ENCODE results near the gene CSTB.

CSTB gene

DNA sequence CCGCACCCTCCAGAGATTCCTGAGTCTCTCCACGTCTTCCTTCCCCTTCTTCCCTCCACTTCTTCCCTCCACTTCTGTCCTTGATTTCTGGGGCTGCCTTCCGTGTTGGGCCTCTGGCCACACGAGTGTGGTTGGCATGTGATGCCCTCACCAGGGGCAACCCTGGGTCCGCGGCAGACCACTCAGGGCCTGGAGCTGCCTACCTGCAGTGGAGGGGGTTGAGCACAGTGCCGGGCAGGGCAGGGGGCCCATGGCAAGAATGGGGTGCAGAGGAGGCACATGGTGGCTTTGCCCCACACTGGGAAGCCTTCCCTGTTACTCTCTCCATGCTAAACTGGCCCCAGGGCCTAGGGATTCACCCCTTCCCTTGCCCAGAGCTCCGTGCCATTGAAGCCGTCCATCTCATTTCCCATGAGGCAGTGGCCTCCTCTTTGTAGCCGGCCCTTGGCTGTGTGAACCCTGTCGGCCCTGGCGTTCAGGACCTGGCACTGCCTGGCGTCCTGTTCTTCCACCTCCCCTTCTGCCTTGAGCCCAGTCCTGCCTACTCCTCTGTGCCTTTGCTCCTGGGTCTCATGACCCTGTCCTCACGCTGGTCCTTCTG is 26.7 kb upstream of the CSTB start:
- no peak overlapping the region for H3K4me3 ChIP-seq (ENCODE audit: control insufficient read depth, low read depth, low read length)
- TF ChIP-seq, protein P1, sequence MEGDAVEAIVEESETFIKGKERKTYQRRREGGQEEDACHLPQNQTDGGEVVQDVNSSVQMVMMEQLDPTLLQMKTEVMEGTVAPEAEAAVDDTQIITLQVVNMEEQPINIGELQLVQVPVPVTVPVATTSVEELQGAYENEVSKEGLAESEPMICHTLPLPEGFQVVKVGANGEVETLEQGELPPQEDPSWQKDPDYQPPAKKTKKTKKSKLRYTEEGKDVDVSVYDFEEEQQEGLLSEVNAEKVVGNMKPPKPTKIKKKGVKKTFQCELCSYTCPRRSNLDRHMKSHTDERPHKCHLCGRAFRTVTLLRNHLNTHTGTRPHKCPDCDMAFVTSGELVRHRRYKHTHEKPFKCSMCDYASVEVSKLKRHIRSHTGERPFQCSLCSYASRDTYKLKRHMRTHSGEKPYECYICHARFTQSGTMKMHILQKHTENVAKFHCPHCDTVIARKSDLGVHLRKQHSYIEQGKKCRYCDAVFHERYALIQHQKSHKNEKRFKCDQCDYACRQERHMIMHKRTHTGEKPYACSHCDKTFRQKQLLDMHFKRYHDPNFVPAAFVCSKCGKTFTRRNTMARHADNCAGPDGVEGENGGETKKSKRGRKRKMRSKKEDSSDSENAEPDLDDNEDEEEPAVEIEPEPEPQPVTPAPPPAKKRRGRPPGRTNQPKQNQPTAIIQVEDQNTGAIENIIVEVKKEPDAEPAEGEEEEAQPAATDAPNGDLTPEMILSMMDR (conservative IDR thresholded peaks at IDR 0.05; ENCODE audit: control insufficient read depth, insufficient read depth, low read depth, low read length), result no peak

DNA sequence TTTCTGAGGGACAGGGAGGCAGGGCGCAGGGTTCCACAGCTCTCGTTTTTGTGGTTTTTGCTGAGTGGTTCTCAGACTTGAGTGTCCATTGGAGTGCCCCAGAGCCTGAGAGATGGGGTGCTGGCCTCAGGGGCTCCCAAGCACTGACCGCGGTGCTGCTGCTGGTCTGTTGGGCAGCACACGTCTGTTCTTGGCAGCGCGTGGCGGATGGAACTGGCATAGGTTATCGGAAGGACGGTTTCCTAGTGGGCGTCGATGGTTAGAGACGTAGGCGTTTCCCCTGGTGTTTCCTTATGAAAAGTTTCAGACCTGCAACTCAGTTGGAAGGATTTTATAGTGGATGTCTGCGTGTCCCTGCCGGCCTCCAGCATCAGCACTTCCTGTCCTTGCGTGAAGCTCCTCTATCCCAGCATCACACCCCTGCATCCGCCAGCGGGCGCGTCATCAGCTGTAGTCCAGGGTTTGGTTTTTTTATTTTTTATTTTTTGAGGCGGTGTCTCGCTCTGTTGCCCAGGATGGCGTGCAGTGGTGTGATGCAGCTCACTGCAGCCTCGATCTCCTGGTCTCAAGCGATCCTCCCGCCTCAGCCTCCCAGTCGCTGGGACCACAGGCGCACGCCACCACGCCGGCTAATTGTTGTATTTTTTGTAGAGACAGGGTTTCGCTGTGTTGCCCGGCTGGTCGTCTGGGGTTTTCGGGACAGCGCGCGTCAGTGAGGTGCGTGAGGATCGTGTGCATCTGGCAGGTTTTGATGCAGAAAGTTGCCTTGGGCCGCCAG is 25.1 kb upstream of the CSTB start:
- TF ChIP-seq, protein P1 (conservative IDR thresholded peaks at IDR 0.05; ENCODE audit: control insufficient read depth, insufficient read depth, low read depth, low read length), result no peak
- DNase-seq (ENCODE audit: low read depth), result no peak
- no peak overlapping the region for H3K4me3 ChIP-seq (ENCODE audit: control insufficient read depth, low read depth, low read length)

More for the DNA sequence above, 26.7 kb upstream of the CSTB start:
- no peak for DNase-seq (ENCODE audit: low read depth)

DNA sequence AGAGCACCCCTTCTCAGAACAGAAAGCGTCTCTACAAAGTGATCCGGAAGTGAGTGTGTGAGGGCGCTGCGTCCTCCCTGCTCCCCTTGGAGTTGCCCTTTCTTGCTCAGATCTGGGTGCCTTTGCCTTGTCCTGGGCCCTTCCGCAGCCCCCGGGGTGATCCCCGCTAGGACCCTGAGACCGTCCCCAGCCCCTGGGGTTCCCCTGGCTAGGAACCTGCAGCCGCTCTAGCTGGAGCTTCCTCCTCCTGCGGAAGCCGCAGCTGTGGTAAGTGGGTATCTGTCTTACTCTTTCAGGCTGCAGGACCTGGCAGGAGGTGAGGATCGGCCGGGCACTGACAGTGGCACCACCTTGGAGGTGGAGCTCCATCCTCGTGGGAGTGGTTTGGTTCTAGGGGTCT is 24.5 kb upstream of the CSTB start:
- DNase-seq (ENCODE audit: low read depth), result no peak
- no peak overlapping the region for H3K4me3 ChIP-seq (ENCODE audit: control insufficient read depth, low read depth, low read length)
- TF ChIP-seq, protein P1 (conservative IDR thresholded peaks at IDR 0.05; ENCODE audit: control insufficient read depth, insufficient read depth, low read depth, low read length), result no peak

DNA sequence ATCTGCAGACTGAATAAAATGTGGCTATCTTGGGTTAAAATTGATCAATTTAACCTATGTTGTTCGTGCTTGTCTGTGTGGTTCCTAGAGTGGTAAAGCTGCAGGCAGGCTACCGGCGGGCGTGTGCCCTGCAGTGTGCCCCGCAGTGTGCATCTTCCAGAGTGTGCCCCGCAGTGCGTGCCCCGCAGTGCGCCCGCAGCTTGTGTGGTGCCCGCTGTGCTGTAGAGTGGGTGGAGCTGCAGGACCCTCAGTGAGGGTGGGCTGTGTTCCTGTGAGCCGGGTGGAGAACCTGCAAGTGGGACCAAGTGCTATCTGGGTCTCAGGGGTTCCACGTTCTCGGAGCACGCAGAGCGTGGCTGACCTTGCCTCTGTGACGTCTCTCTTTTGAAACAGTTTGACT is 24.0 kb upstream of the CSTB start:
- no peak overlapping the region for H3K4me3 ChIP-seq (ENCODE audit: control insufficient read depth, low read depth, low read length)
- DNase-seq (ENCODE audit: low read depth), result no peak
- TF ChIP-seq, protein P1 (conservative IDR thresholded peaks at IDR 0.05; ENCODE audit: control insufficient read depth, insufficient read depth, low read depth, low read length), result no peak

DNA sequence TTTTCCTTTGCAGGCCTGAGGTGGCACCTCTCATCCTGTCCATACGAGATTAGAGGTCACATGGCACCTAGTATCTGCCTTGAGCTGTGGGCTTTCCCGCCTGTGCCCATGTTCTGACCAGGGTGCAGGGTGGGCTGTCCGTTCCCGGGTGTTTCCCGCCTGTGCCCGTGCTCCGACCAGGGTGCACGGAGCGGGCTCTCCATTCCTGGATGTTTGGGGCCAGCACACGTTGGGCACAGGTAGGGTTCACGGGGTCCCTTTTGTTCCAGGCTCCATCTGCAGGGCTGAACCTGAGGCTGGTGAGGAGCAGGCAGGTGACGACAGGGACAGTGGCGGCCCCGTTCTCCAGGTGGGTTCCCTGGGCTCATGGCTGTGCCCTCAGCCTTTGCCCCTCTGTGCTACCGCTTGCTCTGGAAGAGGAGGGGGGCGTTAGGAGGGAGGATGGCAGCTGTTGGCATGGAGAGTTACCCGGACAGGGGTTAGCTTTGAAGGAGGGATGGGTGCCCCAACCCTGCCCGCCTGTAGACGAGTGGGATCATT is 23.3 kb upstream of the CSTB start:
- H3K4me3 ChIP-seq (ENCODE audit: control insufficient read depth, low read depth, low read length), result no peak overlapping the region
- TF ChIP-seq, protein P1 (conservative IDR thresholded peaks at IDR 0.05; ENCODE audit: control insufficient read depth, insufficient read depth, low read depth, low read length), result no peak
- DNase-seq (ENCODE audit: low read depth), result no peak

DNA sequence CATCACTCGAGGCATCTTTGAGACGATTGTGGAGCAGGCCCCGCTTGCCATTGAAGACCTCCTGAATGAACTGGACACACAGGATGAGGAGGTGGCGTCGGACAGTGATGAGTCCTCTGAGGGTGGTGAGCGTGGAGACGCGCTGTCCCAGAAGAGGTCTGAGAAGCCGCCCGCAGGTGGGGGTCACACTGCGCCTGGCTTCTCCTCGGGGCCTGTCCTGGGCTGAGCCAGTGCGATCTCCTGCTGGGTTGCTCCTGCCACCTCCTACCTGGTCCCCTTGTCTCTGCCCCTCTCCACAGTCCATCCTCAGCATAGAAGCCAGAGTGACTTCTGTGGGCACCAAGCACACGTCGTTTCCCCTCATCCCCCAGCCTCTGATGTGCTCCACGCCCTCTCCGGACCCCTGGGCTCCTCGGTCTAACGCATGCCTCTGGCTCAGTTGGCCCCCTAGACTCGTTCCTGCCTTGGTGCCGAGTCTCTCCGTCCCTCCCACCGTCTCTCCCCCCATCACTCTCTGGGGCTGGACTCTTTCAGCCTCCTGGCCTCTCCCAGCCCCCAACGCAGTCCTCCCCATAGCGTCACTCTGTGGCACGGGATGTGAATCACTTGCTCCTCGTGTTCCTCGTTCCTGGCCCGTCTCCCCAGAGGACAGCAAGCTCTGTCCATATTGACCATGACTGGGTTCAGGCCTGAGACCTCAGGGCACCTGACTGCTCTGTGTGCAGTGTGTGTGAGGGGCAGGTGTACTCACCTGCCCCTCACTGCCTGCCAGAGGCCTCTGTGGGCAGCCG is 22.0 kb upstream of the CSTB start:
- peak; percentile 19 for DNase-seq (ENCODE audit: low read depth)
- no peak overlapping the region for H3K4me3 ChIP-seq (ENCODE audit: control insufficient read depth, low read depth, low read length)
- TF ChIP-seq, protein P1 (conservative IDR thresholded peaks at IDR 0.05; ENCODE audit: control insufficient read depth, insufficient read depth, low read depth, low read length), result no peak
